ENCODE data around the gene CASP2.

- no peak for TF ChIP-seq CTCF (IDR thresholded peaks at IDR 0.05; ENCODE audit: low read length)
- TF ChIP-seq EZH2 (IDR thresholded peaks at IDR 0.05; ENCODE audit: borderline replicate concordance, low read length), result no peak
Observed at GRCh38 chr7:143243614-143244013, 44.5 kb upstream of the CASP2 start.
